HFFc6 (cell line): ENCODE results near the gene SRRM1. TPM values are rescaled to one million over a fixed set of nuclear protein-coding genes. Genes with fewer than 3 reads are reported as not detected.
A peak's percentile ranks its signal among the peaks of the same experiment; 100 is the strongest.

Experiments
- DNase-seq: peaks from one replicate; pipeline ENCODE4 v3.0.0-alpha.2; 2018
- H3K27ac Mint-ChIP-seq: 2 replicates; pipeline ENCODE4 v1.8.0; 2020; ENCODE audit warnings: mild to moderate bottlenecking, mixed read lengths
- H3K27me3 Mint-ChIP-seq: 2 replicates; pipeline ENCODE4 v1.8.0; 2021; ENCODE audit warnings: mild to moderate bottlenecking, moderate library complexity, mixed read lengths; ENCODE audit not compliant: insufficient read depth
- H3K36me3 Mint-ChIP-seq: 2 replicates; pipeline ENCODE4 v1.8.0; 2021; ENCODE audit warnings: low read depth, mixed read lengths
- H3K4me1 Mint-ChIP-seq: 2 replicates; pipeline ENCODE4 v1.8.0; 2020; ENCODE audit warnings: low read depth, mixed read lengths
- H3K4me3 Mint-ChIP-seq: 2 replicates; pipeline ENCODE4 v1.8.0; 2020; ENCODE audit warnings: mild to moderate bottlenecking, moderate library complexity, mixed read lengths
- H3K9me3 Mint-ChIP-seq: 2 replicates; pipeline ENCODE4 v1.8.0; 2020; ENCODE audit warnings: mild to moderate bottlenecking, mixed read lengths
- total RNA-seq, 6 experiments: library from RNA; stranded (reverse); fragmentation: NEBNext Ultra II Directional; extraction: Animal tissue kit (Norgen Biotek cat#: 25700); gene quantifications; 2 replicates in 1 of 6; 3 replicates in 5 of 6; pipeline ENCODE4 v1.2.3, GENCODE V29; 2021
- TF ChIP-seq, protein P1 (sequence below): fragments of 200-600 bp; sonication (generic); IDR thresholded peaks from 2 replicates; pipeline ENCODE4 v1.5.0; 2021; ENCODE audit warnings: antibody characterized with exemption, mild to moderate bottlenecking

Gene SRRM1
- total RNA-seq, 6 experiments from 2014 or later = 118 to 149 (median 134) TPM

DNA sequence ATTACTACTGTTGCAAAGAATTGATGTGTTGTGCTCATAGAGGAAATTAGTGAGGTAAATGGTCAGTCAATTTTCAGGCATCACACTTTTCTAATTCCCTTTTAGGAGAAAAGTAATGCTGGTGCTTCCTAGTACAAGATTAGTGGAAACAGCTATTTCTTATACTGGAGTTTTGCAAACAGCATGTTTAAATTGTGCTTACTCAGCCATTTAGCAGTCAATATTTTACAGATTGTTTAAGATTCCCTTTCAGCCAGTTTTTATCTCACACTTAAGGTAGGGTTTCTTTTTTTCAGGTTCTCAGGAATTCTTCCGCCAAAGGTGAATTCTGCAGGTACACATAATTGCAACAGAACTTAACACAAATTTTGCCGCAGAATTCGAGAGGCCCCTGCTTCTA, 10.9 kb downstream of the SRRM1 start:
- H3K27ac Mint-ChIP-seq = no peak overlapping the region
- H3K27me3 Mint-ChIP-seq = no peaks in the 10 kb centered on the region; the same call in 1 of the 2 replicates
- DNase-seq = no peak
- H3K9me3 Mint-ChIP-seq = no peaks in the 10 kb centered on the region
- peaks cover 17% of the 10 kb centered on the region for H3K4me1 Mint-ChIP-seq
- H3K4me3 Mint-ChIP-seq = no peak overlapping the region
- peaks cover 76% of the 10 kb centered on the region for H3K36me3 Mint-ChIP-seq
- TF ChIP-seq, protein P1, sequence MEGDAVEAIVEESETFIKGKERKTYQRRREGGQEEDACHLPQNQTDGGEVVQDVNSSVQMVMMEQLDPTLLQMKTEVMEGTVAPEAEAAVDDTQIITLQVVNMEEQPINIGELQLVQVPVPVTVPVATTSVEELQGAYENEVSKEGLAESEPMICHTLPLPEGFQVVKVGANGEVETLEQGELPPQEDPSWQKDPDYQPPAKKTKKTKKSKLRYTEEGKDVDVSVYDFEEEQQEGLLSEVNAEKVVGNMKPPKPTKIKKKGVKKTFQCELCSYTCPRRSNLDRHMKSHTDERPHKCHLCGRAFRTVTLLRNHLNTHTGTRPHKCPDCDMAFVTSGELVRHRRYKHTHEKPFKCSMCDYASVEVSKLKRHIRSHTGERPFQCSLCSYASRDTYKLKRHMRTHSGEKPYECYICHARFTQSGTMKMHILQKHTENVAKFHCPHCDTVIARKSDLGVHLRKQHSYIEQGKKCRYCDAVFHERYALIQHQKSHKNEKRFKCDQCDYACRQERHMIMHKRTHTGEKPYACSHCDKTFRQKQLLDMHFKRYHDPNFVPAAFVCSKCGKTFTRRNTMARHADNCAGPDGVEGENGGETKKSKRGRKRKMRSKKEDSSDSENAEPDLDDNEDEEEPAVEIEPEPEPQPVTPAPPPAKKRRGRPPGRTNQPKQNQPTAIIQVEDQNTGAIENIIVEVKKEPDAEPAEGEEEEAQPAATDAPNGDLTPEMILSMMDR = no peak

DNA sequence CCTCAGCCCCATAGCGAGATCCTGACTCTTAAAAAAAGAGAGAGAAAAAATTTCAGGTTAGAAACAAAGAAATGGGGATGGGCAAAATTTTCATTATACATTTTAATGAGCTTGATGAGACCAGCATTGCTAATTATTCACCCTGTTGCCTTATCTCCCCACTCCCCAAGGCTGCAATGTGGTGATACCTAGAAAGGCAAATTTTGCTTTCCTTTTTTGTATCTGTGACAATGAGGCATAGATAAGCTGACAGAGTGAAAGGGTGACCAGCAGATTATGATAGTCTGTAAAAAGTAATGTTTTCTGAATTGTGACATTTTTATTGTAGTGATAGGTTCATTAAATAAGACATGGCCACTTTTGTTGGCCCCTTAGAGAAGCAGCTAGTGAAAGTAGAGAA, 12.9 kb downstream of the SRRM1 start:
- DNase-seq = no peak
- H3K9me3 Mint-ChIP-seq = no peaks in the 10 kb centered on the region
- H3K36me3 Mint-ChIP-seq = peaks cover 70% of the 10 kb centered on the region
- no peak overlapping the region for H3K4me3 Mint-ChIP-seq
- H3K27ac Mint-ChIP-seq = peak overlapping the region; percentile 18; the same call in 1 of the 2 replicates
- H3K27me3 Mint-ChIP-seq = no peaks in the 10 kb centered on the region; the same call in 1 of the 2 replicates
- H3K4me1 Mint-ChIP-seq = peaks cover 35% of the 10 kb centered on the region
- TF ChIP-seq, protein P1 = no peak

DNA sequence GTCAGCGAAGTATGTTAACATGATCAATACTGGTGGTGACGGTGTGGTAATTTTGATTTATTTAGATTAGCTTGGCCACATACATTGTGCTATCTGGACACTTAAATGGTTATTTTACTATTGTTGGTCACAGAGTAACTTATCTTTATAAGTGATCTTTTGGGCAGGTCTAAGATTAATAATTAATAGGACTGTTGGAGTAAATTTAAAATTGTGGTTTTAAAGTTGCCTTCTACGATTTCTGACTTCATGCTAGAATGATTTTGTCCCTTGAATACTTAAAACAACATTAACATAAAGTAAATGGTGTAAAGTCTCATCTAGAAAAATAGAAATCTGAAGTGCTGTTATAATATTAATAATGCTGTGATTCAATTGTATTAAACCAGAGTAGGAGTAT, 14.7 kb downstream of the SRRM1 start:
- DNase-seq = no peak
- peaks cover 54% of the 10 kb centered on the region for H3K36me3 Mint-ChIP-seq
- TF ChIP-seq, protein P1 = no peak
- H3K4me3 Mint-ChIP-seq = no peak overlapping the region
- H3K9me3 Mint-ChIP-seq = no peaks in the 10 kb centered on the region
- no peaks in the 10 kb centered on the region; the same call in 1 of the 2 replicates for H3K27me3 Mint-ChIP-seq
- peak overlapping the region; percentile 27; the same call in 1 of the 2 replicates for H3K27ac Mint-ChIP-seq
- H3K4me1 Mint-ChIP-seq = peaks cover 35% of the 10 kb centered on the region

DNA sequence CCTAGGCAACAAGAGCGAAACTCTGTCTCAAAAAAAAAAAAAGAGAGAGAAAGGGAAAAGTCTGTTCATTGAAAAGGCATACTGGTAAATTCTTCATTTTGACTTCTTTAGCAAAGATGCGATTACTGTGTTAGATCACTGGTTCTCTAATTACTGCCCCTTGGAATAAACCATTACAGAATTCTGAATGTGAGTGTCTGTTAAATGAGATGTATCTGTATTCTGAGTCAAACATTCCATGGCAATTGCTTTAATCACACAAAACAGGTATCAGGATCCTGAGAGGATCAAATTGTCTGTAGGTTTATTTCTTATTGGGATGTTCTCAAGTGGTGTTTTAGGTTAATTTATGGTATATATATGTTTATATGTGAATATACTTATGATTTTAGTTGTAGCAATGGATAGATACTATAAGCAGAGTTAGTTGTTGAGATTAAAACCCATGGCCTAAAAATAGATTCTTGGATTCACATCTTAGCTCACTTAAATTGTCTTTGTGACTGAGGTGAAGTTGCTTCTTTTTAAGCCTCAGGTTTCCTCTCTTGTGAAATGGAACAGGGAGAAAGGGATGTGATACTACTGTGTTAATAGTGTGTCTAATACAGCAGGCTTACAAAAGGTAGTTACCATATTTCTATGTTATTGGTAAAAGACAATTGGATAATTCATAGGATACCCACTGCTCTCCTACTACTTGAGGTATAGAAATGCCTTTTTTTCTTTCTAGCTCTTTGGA, 16.2 kb downstream of the SRRM1 start:
- TF ChIP-seq, protein P1 = no peak
- DNase-seq = no peak
- Mint-ChIP-seq H3K27ac (peak overlapping the region; percentile 71), H3K4me1 (peaks cover 35% of the 10 kb centered on the region), H3K27me3 (no peaks in the 10 kb centered on the region; the same call in 1 of the 2 replicates), H3K9me3 (no peaks in the 10 kb centered on the region), H3K4me3 (no peak overlapping the region), H3K36me3 (peaks cover 52% of the 10 kb centered on the region)

DNA sequence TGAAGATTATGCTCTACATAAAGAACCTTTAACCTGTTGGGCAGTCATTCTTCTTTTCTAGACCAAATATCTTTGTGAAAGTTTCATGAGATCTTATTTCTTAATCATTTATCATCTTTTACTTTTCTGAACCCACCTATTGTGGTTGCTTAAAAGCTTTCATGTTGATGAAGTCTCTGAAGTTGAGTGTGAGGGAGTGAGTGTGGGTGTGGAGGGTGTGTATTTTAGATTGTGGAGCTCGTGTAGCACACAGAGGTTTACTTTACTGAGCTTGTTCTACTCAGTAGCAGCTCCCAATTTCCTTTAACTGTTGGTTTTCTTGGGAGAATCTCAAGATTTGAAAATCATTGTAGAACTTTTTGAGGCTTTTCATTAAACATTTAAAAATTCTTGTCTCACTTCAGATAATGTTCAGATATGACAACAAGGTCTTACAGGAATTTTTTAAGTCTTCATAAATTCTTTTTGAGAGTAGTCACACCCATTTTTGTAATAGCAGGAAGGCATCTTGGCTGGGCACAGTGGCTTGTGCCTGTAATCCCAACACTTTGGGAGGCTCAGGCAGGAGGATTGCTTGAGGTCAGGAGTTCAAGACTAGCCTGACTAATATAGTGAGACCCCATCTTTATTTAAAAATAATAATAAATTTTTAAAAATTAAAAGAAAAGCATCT, 17.0 kb downstream of the SRRM1 start:
- Mint-ChIP-seq H3K9me3 (no peaks in the 10 kb centered on the region), H3K36me3 (peaks cover 51% of the 10 kb centered on the region), H3K4me1 (peaks cover 35% of the 10 kb centered on the region), H3K4me3 (no peak overlapping the region), H3K27ac (peak overlapping the region; percentile 71), H3K27me3 (no peaks in the 10 kb centered on the region)
- peak; percentile 7 for DNase-seq
- TF ChIP-seq, protein P1 = no peak
